Activated CD8-positive, alpha-beta memory T cell treated with anti-CD3 and anti-CD28 coated beads, Interleukin-2, amount 50 U/mL, for 24 hours (primary cell): ENCODE results near the gene ZP2.
"Not testable (repeated sequence)": the region's sequence is repeated elsewhere in the genome, so short reads cannot be mapped to it uniquely, and the experiment has no call there.

Experiments
- DNase-seq: peaks from one replicate; pipeline ENCODE4 v3.0.0-alpha.2; 2020; ENCODE audit errors: extremely low read depth

ZP2 gene

DNA sequence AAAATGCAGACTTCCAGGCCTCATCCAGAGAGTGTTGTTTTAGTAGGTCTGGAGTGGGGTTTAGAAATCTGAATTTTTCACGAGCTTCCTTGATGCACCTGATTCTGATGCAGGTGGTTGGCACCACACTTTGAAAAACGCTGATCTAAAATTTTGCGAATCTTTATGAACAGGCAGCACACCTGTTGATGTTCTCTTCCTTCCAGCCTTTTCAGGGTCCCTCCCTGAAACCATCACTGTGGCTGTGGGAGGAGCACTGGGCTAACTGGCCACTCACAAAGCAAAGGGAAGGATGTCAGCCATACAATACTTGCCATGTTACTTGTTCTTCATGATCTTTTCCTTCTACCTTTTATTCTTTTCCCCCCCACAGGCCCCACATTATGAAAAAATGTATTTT, 38.7 kb downstream of the ZP2 start:
- DNase-seq: no peak

DNA sequence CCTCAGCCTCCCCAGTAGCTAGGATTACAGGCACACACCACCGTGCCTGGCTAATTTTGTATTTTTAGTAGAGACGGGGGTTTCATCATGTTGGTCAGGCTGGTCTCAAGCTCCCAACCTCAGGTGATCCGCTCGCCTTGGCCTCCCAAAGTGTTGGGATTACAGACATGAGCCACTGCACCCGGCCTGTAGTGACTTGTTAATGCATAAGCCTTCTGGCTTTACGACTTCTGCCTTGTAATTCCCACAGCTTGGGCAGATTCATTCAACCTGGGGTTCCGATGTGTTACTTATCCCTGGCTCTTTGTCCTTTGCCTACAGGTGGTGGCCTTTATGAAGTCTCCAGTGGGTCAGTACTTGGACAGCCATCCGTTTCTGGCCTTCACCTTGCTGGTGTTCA, 41.3 kb downstream of the ZP2 start:
- DNase-seq: not testable (repeated sequence)

DNA sequence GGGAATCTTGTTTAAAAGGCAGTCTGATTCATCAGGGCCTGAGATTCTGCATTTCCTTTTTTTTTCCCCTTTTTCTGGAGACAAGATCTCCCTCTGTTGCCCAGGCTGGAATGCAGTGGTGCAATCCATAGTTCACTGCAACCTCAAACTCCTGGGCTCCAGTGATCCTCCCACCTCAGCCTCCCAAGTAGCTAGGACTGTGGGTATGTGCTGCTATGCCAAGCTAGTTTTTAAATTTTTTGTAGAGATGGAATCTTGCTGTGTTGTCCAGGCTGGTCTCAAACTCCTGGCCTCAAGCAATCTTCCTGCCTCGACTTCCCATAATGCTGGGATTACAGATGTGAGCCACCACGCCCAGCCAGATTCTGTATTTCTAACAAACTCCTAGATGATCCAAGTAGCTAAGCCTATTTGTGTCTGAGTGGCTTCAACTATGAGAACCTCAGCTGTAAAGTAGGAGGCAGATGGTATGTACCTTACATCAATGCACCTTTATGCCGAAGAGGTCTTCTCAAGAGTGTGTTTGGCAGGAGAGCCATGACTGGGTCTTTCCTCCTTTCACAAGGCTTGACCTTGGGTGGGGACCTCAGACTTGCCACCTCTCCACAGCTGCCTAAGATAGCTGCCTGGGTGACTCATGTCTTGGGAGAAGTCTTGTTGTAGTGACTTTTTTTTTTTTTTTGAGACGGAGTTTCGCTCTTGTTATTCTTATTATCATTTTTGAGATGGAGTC, 42.0 kb downstream of the ZP2 start:
- no peak for DNase-seq

DNA sequence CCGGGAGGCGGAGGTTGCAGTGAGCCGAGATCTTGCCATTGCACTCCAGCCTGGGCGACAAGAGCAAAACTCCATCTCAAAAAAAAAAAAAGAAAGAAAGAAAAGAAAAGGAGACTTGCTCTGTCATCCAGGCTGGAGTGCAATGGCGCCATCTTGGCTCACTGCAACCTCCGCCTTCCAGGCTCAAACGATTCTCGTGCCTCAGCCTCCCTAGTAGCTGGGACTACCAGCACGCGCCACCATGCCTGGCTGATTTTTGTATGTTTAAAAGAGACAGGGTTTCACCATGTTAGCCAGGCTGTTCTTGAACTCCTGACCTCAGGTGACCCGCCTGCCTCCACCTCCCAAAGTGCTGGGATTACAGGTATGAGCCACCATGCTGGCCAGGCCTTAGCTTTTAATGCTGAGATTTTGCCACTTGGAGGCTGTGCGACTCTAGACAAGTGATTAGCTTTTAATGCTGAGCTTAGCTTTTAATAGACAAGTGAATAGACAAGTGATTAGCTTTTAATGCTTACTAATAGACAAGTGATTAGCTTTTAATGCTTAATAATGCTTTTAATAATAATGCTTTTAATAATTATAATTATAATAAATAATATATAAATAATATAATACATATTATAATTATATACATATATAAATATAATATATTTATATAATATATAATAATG, 43.3 kb downstream of the ZP2 start:
- DNase-seq: no peak

DNA sequence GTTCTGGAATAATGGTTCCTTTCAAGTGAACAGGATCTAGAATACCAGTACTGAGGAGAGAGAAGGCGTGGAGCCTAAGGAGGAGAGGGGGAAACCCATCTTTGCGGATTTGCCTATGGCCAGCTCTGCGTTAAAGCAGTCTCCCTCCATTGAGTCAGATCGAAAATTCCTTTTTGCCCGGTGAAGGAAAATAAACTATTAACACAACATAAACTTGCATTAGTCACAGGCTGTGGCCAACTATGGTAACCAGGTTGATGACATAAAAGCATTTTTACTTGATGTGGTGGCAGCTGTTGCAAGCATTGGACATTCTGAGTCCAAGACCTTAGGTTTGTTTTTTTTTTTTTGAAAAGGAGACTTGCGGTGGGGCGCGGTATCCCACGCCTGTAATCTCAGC, 44.0 kb downstream of the ZP2 start:
- no peak for DNase-seq

DNA sequence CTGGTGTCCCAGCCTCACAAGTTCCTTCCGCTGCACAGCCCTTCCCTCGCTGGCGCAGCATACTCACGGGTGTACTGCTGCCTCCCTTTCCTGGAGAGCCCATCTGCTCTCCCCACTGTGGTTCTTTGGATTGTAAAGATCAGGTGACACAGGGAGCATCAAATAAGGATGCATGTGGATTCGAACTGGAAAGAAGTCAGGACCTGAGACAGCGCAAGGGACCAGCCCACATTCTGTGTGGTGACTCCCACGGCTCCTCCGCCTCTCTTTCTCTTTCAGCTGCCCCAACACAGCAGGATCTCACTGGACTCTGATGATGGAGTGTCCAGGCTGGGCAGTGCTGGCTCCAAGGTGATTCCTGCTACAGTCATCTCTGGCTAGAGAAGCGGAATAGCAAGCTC, 44.8 kb downstream of the ZP2 start:
- DNase-seq: no peak

DNA sequence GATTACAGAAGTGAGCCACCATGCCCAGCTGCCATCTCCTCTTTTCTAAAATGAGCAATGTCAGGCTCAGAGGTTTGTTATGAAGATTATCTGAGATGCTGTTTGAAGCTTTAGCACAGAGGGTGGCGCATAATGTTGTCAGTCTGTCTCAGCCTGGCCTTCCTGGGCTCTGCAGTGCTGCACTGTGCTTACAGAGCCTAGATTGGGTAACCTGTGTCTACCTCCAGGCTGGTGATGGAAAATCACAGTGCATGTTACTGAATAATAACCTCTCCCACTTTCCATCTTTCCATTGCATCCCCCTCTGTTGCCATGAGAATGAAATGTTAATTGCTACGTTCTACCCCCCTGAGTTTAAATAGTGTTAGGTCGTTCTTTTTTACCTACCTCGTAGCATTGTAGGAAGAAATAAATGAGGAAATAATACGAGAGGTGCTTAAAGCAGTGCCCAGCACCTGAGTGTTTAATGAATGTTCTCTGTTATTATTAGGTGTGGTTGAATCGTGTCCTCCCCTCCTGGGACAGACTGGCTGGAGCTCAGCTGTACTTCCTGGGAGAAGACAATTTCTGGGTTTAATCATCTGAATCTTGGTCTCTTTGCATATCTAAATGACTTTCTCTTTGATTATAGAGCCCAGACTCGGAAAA, 46.7 kb downstream of the ZP2 start:
- no peak for DNase-seq

DNA sequence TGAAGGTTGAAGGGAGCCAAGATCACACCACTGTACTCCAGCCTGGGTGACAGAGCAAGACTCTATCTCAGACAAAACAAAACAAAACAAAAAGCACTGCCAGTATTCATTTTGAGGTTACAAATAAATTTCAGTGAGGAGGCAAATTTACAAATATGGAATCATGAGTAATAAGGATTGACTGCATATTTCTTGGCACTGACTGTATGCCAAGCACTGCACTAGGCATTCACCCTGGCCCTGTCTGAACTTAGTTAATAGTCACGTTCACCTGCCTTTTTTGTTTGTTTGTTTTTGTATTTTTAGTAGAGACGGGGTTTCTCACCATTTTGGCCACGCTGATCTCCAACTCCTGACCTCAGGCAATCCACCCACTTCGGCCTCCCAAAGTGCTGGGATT, 47.8 kb downstream of the ZP2 start:
- no peak for DNase-seq

DNA sequence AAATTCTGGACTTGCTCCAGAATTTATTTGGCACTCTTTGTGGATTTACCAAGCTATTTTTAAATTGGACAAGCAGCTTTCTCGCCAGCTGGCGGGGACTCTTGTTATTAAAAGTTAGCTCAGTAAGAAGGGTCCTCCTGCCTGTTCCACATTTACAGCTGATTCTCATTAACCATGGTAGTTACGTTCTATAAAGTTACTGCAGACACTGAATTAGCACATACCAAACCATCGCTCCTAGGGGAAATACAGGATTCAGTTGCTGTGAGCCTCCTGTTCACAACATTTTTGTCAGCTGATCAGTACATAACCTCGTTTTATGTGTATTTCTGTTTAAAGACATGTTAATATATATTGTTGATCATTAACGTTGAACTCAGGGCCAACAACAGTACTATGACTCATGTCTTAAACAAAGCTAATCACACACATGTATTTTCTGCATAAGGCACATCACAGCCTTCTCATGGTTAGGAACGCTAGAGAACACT, 48.7 kb downstream of the ZP2 start:
- no peak for DNase-seq

DNA sequence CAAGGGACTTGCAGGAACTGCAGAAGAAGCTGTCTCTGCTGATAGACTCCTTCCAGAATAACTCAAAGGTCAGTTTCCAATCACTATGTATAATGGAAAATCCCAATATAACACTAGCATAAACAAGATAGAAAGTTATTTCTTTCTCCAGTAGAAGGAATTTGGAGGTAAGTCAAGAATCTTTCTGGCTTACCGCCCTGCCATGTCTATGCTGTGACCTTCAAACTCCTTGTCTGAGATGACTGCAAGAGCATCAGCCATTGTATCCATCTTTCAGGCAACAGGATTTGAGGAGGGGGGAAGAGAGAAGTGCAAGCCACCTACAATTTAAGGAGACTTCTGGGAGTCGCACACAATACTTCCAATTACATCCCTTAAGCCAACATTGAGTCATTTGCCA, 50.2 kb downstream of the ZP2 start:
- DNase-seq: no peak

DNA sequence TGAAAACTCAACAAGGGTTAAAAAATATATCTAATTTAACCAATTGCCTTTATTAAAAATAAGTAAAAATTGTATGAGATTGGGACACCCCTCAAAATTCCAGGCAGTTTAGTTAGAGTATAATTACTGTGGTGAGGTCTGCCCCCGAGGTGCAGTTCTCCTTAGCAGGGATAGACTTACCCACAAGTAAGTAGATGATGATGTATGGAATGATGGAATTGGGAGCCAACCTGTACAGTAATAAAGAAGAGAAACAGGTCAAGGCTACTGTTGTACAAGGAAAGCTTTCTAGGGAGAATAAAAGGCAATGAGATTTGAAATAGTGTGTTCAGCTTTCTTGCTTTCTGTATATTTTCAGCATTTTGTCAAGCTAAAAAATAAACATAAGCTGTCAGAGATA, 51.1 kb downstream of the ZP2 start:
- DNase-seq: no peak

DNA sequence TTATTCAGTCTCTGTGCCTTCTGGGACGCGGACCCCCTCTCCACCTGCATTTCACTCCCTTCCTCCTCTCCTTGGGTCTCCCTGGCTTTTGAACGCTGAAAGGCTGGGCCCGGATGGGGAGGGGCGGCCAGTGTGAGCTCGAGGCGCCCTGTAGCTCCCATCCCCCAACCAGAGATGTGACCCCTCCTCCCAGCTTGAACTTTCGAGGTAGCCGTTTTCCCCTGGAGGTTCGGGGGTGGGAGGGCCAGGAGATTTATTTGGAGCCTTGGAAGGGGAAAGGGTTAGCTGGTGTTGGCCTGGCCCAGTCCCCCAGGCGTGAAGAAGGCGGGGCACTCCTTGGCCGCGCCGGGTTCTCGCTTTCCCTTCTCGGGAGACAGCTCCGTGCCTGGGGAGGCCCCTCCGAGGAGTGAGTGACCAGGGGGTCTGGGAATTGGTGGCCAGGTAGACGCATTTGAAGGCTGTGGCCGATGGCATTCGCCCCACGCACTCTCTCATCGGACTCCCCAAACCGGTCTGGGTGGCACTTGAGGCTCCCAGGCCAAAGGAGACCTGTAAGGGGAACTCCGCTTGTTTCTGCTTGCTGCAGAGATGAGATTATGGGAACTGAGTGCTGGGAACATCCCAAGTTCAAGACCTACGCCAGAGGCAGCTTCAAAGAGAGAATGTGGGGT, 52.0 kb downstream of the ZP2 start:
- DNase-seq: no peak

DNA sequence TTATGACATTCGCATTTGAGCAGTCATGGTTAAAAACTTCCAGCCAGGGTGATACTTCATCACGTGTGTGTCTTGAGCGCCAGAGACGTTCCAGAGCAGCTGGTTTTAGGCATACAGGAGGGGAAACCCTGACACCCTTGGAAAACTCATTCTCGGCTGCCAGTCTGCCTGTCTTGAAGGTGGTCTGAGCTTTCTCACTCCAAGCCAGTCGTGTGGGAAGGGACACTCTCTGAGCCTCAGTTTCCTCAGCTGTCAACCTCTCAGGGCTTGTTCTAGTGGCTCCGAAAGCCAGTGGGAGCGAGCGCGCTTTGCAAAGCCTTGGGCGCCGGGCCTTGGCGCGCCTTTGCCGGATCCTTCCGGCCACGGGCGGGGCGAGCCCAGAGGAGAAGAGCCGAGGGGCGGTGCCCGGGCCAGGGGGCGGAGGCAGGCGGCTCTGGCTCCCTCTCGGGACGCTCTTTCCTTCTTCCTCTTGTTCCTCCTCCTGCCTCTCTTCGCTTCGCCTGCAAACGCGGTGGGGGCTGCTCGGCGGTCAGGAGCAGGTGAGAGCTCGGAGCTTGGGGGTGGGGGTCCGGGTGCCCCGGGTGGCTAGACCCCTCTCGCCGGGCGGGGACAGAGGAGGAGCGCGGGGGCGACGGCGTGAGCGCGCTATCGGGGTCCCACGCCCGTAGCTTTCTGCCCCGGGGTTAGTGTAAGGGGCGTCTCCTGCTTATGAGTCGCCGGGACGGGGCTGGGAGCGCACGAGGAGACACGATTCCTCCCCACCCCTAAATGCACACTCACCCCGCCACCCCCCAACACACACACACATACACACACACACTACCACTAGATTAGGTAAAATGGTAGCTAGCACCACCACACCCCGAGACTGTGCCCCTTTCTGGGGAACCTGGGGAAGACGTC, 52.9 kb downstream of the ZP2 start, which contains the start of gene LDAF1:
LDAF1 (plus strand) TSS at position 467 of the 903 bp plus-strand sequence. CDS start 2,509 bp downstream, outside the sequence.
- DNase-seq: peak; percentile 27

DNA sequence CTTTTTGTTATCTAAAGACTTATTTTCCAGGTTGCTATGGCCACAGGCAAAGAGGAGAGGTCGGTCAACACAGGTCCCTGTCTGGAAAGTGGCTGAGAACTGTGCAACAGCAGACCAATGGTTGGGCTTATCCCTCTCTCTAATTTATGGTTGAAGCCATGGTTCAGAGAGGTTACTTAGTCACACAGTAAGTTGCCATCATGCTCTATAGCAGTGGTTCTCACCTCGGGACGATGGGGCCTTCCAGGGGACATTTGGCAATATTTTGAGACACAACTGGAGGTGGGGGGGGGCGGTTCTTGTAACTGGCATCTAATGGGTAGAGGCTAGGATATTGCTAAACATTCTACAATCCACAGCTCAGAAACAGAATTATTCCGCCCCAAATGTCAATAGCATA, 53.7 kb downstream of the ZP2 start:
- DNase-seq: no peak

DNA sequence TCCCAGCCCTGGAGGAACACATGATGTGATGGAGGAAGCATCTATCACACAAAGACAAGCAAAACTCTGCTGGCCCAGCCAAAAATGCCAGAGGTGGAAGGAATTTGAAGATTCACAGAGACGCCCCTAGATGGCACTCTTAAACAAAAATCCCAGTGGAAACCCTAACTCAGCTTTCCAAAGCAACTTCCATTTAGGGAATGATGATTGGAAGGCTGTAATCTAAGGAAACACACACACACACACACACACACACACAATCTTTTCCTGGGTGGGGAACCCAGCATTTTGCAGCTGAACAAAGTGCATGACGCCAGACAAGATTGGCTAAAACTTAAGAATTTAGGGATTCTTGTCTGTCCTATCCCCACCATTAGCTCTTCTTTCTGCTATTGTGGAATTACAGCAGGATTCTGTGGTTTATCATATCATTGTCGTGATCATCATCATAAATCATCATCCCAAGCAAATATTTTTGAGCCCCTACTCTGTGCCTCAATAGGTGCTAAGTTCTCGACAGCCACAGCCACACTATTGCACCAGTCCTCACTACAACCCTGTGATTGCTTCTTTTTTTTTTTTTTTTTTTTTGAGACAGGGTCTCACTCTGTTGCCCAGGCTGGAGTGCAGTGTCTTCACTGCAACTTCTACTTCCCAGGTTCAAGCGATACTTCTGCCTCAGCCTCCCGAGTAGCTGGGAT, 54.5 kb downstream of the ZP2 start:
- no peak for DNase-seq

DNA sequence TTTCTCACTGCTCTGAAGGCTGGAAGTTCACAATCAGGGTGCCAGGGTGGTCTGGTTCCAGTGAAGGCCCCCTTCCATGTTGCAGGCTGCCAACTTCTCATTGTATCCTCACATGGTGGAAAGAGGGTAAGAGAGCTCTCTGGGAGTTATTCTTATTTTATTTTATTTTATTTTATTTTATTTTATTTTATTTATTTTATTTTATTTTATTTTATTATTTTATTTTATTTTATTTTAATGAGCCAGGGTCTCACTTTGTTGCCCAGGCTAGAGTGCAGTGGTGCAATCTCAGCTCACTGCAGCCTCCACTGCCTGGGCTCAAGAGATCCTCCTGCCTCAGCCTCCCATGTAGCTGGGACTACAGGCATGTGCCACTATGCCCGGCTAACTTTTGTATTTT, 55.4 kb downstream of the ZP2 start:
- DNase-seq: not testable (repeated sequence)

DNA sequence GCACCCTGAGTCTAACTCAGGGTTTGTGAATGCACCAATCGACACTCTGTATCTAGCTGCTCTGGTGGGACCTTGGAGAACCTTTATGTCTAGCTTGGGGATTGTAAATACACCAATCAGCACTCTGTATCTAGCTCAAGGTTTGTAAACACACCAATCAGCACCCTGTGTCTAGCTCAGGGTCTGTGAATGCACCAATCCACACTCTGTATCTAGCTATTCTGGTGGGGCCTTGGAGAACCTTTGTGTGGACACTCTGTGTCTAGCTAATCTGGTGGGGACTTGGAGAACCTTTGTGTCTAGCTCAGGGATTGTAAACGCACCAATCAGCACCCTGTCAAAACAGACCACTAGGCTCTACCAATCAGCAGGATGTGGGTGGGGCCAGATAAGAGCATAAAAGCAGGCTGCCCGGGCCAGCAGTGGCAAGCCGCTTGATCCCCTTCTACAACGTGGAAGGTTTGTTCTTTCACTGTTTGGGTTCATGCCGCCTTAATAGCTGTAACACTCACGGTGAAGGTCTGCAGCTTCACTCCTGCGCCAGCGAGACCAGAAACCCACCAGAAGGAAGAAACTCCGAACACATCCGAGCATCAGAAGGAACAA, 58.1 kb downstream of the ZP2 start:
- not testable (repeated sequence) for DNase-seq

DNA sequence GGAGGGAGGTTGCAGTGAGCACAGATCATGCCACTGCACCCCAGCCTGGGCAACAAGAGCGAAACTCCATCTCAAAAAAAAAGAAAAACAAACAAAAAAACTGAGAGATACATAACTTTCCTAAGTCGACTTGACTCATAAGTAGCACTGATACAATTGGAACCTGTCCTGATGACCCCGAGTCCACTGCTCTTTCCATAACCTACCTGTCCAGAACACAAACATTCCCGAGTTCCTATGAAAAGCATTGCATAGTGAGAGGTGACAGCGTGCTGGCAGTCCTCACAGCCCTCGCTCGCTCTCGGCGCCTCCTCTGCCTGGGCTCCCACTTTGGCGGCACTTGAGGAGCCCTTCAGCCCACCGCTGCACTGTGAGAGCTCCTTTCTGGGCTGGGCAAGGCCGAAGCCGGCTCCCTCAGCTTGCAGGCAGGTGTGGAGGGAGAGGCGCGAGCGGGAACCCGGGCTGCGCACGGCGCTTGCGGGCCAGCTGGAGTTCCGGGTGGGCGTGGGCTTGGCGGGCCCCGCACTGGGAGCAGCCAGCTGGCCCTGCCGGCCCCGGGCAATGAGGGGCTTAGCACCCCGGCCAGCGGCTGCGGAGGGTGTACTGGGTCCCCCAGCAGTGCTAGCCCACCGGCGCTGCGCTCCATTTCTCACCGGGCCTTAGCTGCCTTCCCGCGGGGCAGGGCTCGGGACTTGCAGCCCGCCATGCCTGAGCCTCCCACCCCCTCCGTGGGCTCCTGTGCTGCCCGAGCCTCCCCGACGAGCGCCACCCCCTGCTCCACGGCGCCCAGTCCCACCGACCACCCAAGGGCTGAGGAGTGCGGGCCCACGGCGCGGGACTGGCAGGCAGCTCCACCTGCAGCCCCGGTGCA, 59.0 kb downstream of the ZP2 start:
- DNase-seq: not testable (repeated sequence)

DNA sequence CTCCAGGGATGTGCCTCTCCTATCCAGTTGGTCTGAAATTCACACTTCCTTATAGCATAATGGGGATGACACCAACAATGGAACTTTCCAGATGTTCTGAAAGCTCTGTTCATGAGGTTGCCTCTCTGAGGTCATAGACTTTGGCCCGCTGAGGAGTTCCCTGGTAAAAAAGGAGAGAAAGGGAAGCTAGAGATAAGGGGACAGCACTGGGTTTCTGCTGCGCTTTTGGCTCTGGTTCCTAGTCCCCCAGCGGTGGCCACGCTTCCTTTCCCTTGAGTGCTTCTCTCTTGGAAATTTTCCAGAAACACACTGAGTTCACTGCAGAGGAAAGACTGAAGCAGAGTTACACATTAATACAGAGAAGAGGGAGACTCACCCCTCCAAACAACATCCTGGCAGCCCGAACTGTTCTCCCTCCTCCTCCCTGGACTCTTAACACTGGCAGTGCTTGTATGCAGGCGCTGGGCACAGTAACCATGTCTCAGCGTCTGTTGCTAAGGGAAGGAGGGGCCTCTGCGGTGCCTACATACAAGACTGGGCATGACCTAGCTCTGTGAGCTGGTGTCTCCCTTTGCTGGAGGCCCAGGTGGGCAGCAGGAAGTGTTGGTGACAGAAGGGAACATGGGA, 60.9 kb downstream of the ZP2 start, which contains the start of gene DNAH3:
DNAH3 (minus strand) TSS at position 472 of the 627 bp plus-strand sequence. CDS start 527 bp downstream, outside the sequence.
- DNase-seq: no peak
